Vagina (tissue), 2 donors: ENCODE results near the gene TXNL4A. TPM values are rescaled to one million over a fixed set of nuclear protein-coding genes. Genes with fewer than 3 reads are reported as not detected.

Experiments used
- DNase-seq, 2 donors: peaks; one replicate each; pipeline ENCODE4 v3.0.0-alpha.2; 2017; ENCODE audit errors: extremely low spot score in 2 of 2
- H3K27ac ChIP-seq: fragments of 200-600 bp; sonication (generic); one replicate; pipeline ENCODE4 v1.5.1; 2019
- H3K27me3 ChIP-seq: fragments of 200-600 bp; sonication (generic); one replicate; pipeline ENCODE4 v1.5.1; 2019
- H3K36me3 ChIP-seq, 2 donors: fragments of 200-600 bp; sonication (generic); one replicate each; pipeline ENCODE4 v1.5.1; 2017 to 2019
- H3K4me1 ChIP-seq: fragments of 200-600 bp; sonication (generic); one replicate; pipeline ENCODE4 v1.5.1; 2019
- H3K4me3 ChIP-seq, 2 donors: fragments of 200-600 bp; sonication (generic); 1 replicate in 1 of 2; 2 replicates in 1 of 2; pipeline ENCODE4 v1.5.1; 2016 to 2019
- H3K9me3 ChIP-seq: fragments of 200-600 bp; sonication (generic); one replicate; pipeline ENCODE4 v1.5.1; 2019
- POLR2A ChIP-seq, 2 donors: fragments of 450-650 bp; IDR thresholded peaks; one replicate each; pipeline ENCODE4 v1.6.1; 2017; ENCODE audit warnings: antibody characterized with exemption in 2 of 2, mild to moderate bottlenecking in 2 of 2, moderate library complexity in 2 of 2
- POLR2AphosphoS5 ChIP-seq, 2 donors: sonication (generic); formaldehyde crosslinking; IDR thresholded peaks; one replicate each; pipeline ENCODE4 v1.9.0; 2017; ENCODE audit warnings: antibody characterized with exemption in 2 of 2, mild to moderate bottlenecking in 2 of 2, low read depth in 1 of 2; ENCODE audit not compliant: insufficient read depth in 1 of 2
- intact Hi-C: fragments of 100-400 bp; cut with DNase I; formaldehyde crosslinking; loops from one replicate; pipeline ENCODE4 v1.15.1; 2023
- total RNA-seq: library from RNA; depleted of rRNA; stranded (reverse); fragments of >200 nt; gene quantifications from one replicate; pipeline ENCODE4 v1.2.3, GENCODE V29; 2016
- TF ChIP-seq, protein P1 (sequence below), 3 experiments: fragments of 450-650 bp in 2 of 3; fragments of 200-600 bp in 1 of 3; sonication (generic) in 1 of 3; IDR thresholded peaks; one replicate each; pipeline ENCODE4 v1.5.1; 2017 to 2019; ENCODE audit warnings: antibody characterized with exemption in 3 of 3, mild to moderate bottlenecking in 2 of 3, moderate library complexity in 2 of 3

Gene TXNL4A
- total RNA-seq, 1 donor from 2014 or later = 24.8 TPM

DNA sequence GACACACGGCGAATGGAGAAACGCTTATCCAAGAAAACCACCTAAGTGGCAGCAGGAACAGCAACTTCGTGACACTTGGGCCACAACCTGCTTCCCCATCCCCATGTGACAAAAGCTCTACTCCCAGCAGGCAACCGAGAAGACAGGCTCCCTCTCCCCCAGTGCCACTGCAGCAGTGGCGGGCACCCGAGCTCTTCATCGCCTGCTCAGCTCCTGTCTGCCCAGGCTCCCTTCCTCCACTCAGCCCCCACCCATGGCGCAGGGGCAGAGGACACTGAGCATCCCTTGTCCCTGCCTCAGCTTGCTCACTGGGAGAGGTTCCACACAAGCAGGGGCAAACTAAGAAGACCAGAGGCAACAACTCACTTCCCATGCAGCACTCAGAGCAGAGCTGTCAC, 59.8 kb downstream of the TXNL4A start:
- peaks cover 32% of the 10 kb centered on the region for H3K9me3 ChIP-seq
- TF ChIP-seq POLR2A (IDR thresholded peaks at IDR 0.05) (no peak), POLR2AphosphoS5 (IDR thresholded peaks at IDR 0.05; ENCODE audit: insufficient read depth in 1 of 2, low read depth in 1 of 2) (no peak)
- TF ChIP-seq, protein P1, sequence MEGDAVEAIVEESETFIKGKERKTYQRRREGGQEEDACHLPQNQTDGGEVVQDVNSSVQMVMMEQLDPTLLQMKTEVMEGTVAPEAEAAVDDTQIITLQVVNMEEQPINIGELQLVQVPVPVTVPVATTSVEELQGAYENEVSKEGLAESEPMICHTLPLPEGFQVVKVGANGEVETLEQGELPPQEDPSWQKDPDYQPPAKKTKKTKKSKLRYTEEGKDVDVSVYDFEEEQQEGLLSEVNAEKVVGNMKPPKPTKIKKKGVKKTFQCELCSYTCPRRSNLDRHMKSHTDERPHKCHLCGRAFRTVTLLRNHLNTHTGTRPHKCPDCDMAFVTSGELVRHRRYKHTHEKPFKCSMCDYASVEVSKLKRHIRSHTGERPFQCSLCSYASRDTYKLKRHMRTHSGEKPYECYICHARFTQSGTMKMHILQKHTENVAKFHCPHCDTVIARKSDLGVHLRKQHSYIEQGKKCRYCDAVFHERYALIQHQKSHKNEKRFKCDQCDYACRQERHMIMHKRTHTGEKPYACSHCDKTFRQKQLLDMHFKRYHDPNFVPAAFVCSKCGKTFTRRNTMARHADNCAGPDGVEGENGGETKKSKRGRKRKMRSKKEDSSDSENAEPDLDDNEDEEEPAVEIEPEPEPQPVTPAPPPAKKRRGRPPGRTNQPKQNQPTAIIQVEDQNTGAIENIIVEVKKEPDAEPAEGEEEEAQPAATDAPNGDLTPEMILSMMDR (IDR thresholded peaks at IDR 0.05) = no peak

GRCh38 chr18:79927607-79928562, 60.5 kb downstream of the TXNL4A start:
- peaks cover 26% of the 10 kb centered on the region for H3K9me3 ChIP-seq
- intact Hi-C loops = no loop called here
- peaks cover 0 to 28% of the 10 kb centered on the region in 2 donors for H3K36me3 ChIP-seq
- no peaks in the 10 kb centered on the region for H3K4me1 ChIP-seq
- TF ChIP-seq POLR2AphosphoS5 (IDR thresholded peaks at IDR 0.05; ENCODE audit: insufficient read depth in 1 of 2, low read depth in 1 of 2) (no peak), POLR2A (IDR thresholded peaks at IDR 0.05) (no peak)
- TF ChIP-seq, protein P1 (IDR thresholded peaks at IDR 0.05) = no peak
- no peak overlapping the region for H3K27ac ChIP-seq
- H3K4me3 ChIP-seq = no peak overlapping the region
- H3K27me3 ChIP-seq = no peaks in the 10 kb centered on the region
- DNase-seq = no peak

More for the DNA sequence above, 59.8 kb downstream of the TXNL4A start:
- Histone ChIP-seq H3K36me3 (peaks cover 0 to 34% of the 10 kb centered on the region in 2 donors), H3K27me3 (no peaks in the 10 kb centered on the region), H3K4me1 (no peaks in the 10 kb centered on the region), H3K27ac (no peak overlapping the region), H3K4me3 (no peak overlapping the region)
- no peak for DNase-seq
- intact Hi-C loops = no loop called here

GRCh38 chr18:79926715-79927606, 61.4 kb downstream of the TXNL4A start:
- Histone ChIP-seq H3K4me3 (no peak overlapping the region), H3K9me3 (peaks cover 24% of the 10 kb centered on the region), H3K27me3 (no peaks in the 10 kb centered on the region), H3K4me1 (no peaks in the 10 kb centered on the region), H3K27ac (no peak overlapping the region), H3K36me3 (peaks cover 0 to 20% of the 10 kb centered on the region in 2 donors)
- no peak for DNase-seq
- intact Hi-C loops = no loop called here
- TF ChIP-seq POLR2A (IDR thresholded peaks at IDR 0.05) (no peak), POLR2AphosphoS5 (IDR thresholded peaks at IDR 0.05; ENCODE audit: insufficient read depth in 1 of 2, low read depth in 1 of 2) (no peak)
- TF ChIP-seq, protein P1 (IDR thresholded peaks at IDR 0.05) = no peak

DNA sequence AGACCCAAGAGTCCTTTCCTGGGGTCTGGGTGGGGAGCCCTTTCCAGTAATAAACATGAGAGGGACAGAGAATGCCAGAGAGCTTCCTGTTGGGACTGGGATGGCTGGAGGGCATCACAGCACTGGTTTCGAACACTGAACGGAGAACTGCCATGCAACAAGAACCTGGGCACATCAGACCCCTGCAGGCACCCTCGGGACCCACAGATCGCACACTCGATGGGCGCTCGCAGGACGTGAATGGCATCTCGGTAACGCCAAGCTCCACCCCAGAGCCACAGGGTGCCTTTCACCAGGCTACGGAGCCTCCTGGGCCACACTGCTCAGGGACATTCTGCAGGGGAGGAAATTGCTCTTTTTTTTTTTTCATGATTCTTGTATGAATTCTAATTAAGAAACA, 62.1 kb downstream of the TXNL4A start:
- peaks cover 0 to 20% of the 10 kb centered on the region in 2 donors for H3K36me3 ChIP-seq
- no peak overlapping the region for H3K27ac ChIP-seq
- intact Hi-C loops = no loop called here

More for the DNA sequence above, 62.1 kb downstream of the TXNL4A start:
- no peak for DNase-seq
- Histone ChIP-seq H3K9me3 (peaks cover 19% of the 10 kb centered on the region), H3K4me1 (no peaks in the 10 kb centered on the region), H3K27me3 (no peaks in the 10 kb centered on the region), H3K4me3 (no peak overlapping the region)
- TF ChIP-seq, protein P1 (IDR thresholded peaks at IDR 0.05) = no peak
- no peak for TF ChIP-seq POLR2AphosphoS5 (IDR thresholded peaks at IDR 0.05; ENCODE audit: insufficient read depth in 1 of 2, low read depth in 1 of 2)
- TF ChIP-seq POLR2A (IDR thresholded peaks at IDR 0.05) = no peak
